UCSD-AML1 (cell line): ENCODE measurements around the gene C1QTNF12.
"Not testable (repeated sequence)": the region's sequence is repeated elsewhere in the genome, so short reads cannot be mapped to it uniquely, and the experiment has no call there.

Source experiments
- DNase-seq: peaks from one replicate; lab custom pipeline; 2025; ENCODE audit not compliant: unreplicated experiment; lab: John Stamatoyannopoulos, UW

Gene C1QTNF12

DNA sequence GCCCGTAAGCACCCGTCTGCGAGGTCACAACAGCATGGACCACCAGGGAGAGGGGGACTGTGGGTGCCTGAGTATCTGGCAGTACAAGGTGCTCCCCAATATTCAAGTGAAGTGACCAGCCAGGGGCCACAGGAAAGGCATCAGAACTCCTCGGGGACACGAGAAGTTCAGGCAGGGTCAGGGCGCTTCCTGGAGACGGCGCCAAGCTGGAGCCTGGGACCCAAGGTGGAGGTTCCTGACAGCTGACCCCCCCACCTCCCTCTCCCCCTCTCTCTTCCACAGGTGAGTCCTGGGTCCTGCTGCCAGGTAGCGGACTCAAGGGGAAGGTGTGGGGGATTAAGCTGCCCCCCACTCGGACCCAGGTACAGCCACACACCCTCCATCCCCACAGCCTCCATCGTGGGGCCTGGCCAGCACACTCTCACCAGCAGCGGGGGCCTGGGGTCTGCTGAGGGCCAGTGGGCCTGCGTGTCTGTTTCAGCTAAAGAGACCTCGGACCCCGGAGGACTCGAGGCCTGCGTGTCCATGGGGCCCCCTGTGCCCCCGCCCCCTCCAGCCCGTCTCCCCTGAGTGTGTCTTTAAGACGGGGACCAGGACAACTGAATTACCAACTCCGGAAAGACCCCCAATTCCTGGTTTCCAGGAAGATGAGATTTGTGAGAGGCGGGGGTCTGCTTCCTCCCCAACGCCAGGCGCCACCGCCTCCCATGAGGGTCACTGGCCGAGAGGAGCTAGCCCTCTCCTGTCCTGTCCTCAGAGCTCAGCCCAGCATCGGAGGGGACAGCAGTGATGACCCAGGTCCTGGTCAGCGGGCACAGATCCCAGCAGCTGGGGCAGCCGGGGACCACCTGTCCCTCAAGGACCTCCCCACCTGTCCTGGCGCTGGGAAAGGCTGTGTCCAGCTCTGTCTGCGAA is 46.3 kb downstream of the C1QTNF12 start:
- no peak for DNase-seq

DNA sequence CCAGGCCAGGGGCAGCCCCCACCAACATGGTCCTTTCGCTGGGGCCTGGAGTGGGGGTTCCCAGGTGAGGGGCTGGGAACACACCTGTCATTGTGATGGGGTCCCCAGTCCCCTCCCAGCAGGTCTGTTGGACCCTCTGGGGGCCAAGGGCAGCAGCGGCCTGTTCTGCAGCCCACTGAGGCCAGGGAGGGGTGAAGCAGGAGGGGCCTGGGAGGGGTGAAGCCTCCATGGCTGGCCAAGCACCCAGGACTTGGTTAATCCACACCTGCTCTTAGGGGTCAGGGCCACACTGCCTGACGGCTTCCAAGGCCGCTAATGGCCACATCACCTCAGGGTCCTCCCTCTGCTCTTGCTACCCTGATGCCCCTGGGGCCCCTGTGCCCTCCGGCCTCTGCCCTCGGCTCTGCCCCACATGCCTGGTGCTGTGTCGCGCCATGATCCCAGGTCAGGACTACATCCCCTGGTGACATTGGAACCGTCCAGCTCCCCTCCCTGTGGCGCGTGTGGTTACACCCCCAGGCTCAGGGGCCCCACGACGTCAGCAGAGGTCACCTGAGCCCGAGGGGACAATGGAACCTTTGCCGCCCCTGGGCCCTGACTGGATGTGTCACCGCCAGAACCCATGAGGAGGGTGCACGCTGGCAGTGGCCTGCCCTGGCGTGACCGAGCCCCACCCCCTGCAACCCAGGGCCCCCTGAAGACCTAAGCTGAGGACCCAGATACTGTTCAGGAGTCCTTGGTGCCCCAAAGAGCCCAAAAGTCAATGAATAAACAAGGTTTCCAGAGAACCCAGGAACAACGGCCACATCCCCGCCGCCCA is 47.2 kb downstream of the C1QTNF12 start:
- no peak for DNase-seq

DNA sequence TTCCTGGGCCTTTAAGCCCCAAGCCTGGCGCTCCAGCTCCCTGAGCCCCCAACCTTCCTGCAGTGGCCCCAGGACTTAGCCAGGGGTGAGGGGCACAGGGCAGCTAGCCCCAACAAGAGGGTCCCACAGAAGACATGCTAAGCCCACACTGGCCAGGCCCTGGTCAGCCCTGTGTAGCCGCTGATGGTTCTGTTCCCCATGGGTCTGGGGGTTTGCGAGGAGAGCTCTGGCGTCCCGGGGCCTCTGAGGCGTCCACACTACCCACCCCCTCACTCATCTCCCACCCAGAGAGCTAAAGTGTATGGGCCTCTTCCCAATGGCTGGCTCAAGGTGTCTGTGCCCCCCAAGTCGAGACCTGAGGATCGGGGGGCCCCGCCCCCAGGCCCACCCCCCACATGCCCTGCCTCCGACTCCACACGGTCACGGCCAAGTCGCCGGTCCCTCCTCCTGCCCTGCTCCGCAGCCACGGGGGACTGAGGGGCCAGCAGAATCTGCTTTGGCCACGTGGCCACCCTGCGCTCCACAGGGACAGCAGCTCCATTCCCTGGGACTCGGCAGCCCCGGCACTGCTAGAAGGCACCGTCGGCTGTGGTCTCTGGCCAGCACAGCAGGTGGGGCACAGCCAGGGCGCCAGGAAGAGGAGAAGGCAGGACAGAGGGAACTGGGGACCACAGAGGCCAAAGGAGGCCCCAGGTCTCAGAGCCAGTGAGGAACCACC is 47.9 kb downstream of the C1QTNF12 start:
- no peak for DNase-seq

DNA sequence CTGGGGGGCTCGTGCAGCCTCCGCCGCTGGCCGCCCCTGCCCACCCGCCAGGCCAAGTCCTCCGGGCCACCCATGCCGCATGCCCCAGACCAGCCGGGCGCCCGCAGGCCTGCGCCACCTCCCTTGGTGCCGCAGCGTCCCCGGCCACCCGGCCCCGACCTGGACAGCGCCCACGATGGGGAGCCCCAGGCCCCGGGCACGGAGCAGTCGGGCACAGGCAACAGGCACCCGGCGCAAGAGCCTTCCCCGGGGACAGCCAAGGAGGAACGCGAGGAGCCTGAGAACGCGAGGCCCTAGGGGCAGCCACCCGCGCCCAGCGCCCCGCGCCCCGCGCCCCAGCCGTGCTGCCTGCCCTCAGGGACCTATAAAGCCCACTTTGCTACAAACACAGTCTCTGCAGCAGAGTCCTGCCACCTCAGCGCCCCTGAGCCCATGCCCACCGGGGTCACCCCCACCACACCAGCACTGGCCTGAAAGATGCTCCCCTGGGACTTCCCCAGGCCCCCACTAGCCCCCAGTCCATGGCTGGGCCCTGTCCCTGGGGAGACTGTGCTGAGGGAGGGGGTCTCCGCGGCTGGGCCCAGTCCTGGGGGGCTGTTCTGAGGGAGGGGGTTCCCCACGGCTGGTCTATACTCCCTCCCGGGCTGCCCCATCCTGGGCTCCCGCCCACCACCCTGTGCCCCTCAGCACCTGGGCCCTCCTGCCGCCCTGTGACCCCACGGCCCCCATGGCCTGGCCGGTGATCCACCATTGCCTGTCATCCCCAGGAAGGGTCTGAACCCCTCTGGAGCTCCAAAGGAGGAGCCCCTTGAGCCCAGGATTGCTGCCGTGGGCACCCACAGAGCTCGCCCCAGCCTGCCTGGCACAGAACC is 48.7 kb downstream of the C1QTNF12 start:
- no peak for DNase-seq

DNA sequence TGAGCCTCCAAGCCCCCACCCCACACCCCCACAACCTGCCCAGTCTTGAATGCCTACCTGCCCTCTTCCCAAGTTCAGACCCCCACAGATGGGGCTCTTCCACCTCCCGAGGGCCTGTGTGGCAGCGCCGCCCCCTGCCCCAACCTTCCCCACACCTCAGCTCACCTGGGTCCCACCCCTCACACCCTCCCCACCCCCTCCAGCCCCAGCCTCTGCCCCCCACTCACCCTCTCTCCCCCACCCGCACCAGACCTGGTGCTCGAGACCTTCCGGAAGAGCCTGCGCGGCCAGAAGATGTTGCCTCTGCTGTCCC is 49.4 kb downstream of the C1QTNF12 start:
- no peak for DNase-seq

DNA sequence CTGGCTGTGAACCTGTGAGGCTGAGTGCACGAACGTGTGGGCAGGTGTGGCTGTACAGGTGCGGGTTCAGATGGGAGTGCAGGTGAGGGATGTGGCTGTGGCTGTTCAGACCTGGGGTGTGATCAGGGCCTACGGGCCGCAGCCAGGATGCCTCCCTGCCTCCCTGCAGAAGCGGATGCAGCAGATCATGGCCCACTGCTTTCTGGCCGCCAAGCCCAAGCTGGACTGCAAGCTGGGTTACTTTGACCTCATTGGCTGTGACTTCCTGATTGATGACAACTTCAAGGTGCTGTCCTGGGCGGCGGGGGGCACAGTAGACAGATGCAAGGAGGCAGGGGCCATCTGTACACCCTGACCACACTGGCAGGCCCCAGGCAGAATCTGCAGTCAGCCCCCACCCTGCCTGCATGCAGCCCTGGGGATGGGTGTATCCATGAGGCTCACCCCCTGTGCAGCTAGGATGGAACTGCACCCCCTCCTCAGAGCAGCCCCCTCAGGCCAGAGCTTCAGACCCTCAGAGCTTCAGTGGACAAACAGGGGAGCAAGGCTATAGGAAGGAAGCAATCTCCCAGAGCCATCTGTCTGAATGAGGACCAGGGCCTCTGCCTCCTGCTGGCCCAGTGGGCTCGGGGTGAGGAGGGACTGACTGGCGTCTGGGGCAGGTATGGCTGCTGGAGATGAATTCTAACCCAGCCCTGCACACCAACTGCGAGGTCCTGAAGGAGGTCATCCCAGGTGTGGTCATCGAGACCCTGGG is 49.9 kb downstream of the C1QTNF12 start:
- no peak for DNase-seq

DNA sequence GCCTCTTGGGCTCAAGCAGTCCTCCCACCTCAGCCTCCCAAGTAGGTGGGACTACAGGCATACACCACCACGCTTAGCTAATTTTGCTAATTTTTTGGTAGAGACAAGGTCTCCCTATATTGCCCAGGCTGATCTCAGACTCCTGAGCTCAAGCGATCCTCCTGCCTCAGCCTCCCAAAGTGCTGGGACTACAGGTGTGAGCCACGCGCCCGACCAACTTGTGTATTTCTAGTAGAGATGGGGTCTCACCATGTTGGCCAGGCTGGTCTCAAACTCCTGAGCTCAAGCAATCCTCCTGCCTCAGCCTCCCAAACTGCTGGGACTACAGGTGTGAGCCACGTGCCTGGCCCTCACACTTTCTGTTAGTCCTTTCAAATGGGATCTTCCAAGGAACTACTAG is 50.8 kb downstream of the C1QTNF12 start:
- DNase-seq = not testable (repeated sequence)

DNA sequence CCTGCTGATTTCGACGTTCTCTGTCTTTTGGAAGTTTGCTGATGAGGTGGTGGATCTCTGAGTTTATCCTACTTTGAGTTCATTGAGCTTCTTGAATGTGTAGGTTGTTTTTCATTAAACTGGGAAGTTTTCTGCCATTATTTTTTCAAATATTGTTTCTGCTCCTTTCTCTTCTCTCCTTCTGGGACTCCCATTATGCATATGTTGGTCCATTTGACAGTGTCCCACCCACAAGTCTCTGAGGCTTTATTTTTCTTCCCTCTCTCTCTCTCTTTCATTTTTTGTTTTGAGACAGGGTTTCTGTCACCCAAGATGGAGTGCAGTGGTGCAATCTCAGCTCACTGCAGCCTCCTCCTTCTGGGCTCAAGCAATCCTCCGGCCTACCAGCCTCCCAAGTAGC is 51.8 kb downstream of the C1QTNF12 start:
- DNase-seq = no peak
